Muscle layer of duodenum (tissue), 2 donors: ENCODE measurements around the gene URB2.
"Not testable (repeated sequence)": the region's sequence is repeated elsewhere in the genome, so short reads cannot be mapped to it uniquely, and the experiment has no call there.

Source experiments
- H3K27ac ChIP-seq: one replicate; pipeline ENCODE4 v1.7.0; 2013; ENCODE audit warnings: mild to moderate bottlenecking, low read length
- H3K27me3 ChIP-seq: one replicate; pipeline ENCODE4 v1.7.0; 2013; ENCODE audit warnings: low read depth, mild to moderate bottlenecking, control low read depth, low read length
- H3K36me3 ChIP-seq, 2 donors: one replicate each; pipeline ENCODE4 v1.7.0; 2013; ENCODE audit warnings: low read length in 2 of 2, control low read depth in 1 of 2, mild to moderate bottlenecking in 1 of 2; ENCODE audit not compliant: insufficient read depth in 2 of 2, control insufficient read depth in 1 of 2
- H3K4me1 ChIP-seq, 2 donors: one replicate each; pipeline ENCODE4 v1.7.0; 2013; ENCODE audit warnings: low read length in 2 of 2, mild to moderate bottlenecking in 2 of 2, control low read depth in 1 of 2, moderate library complexity in 1 of 2; ENCODE audit not compliant: insufficient read depth in 2 of 2, control insufficient read depth in 1 of 2
- H3K4me3 ChIP-seq, 2 donors: one replicate each; pipeline ENCODE4 v1.7.0; 2013; ENCODE audit warnings: low read length in 2 of 2, low read depth in 1 of 2, mild to moderate bottlenecking in 1 of 2
- H3K9me3 ChIP-seq, 2 donors: one replicate each; pipeline ENCODE4 v1.7.0; 2013; ENCODE audit warnings: low read length in 2 of 2, control low read depth in 1 of 2, mild to moderate bottlenecking in 1 of 2; ENCODE audit not compliant: control insufficient read depth in 1 of 2
- donor health status: healthy.

The URB2 gene

DNA sequence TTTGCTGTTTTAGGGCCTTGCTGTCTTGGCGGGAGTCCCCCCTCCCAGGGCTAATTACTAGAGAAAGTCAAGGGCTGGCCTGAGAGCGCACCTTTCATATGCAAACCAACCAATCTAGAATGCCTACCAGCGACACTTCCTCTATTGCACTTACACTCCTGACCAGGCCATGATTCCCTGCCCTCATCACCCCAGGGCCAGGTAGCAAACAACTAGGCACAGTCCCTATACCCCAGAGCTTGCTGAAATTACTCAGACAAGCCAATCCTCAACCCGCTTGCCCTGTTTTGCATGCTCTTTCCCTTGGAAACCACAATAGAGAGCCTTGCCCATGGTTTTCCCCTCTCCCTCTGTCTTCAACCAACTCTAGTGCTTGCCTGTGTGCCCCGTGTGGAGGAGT, 70.3 kb downstream of the URB2 start:
- Histone ChIP-seq H3K4me1 (peaks cover 0 to 23% of the 10 kb centered on the region in 2 donors), H3K27ac (no peak overlapping the region), H3K4me3 (no peak overlapping the region), H3K36me3 (no peaks in the 10 kb centered on the region), H3K9me3 (no peaks in the 10 kb centered on the region), H3K27me3 (no peaks in the 10 kb centered on the region)

DNA sequence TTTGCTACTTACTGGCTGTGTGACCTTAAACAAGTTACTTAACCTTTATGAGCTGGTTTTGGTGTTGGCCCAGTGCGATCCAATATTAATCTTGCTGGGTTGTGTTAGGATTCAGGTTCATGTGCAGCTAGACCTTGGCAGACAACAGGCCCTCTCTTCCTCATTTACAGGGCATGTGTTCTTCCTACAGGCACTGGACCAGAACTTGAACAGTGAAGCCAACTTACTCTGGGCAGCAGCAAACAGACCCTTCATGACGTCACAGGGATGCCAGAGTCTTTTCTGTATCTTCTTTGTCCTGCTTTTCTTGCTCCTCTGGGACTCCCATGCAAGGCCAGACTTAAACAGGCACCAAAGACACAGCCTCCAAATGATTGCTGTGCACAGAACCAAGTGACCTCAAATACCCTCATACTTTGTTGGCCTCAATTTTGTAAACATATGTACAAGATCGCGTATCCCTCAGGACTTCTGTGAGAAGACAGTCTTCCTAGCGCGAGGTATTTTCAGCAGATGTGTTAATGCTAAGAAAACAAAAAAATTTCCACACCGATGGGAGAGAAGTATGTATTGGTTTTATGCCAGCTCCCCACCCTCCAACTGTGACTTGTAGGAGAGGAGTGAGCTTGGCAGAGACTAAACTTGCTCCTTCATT, 73.7 kb downstream of the URB2 start:
- no peaks in the 10 kb centered on the region for H3K9me3 ChIP-seq
- H3K27ac ChIP-seq = no peak overlapping the region
- peaks cover 0 to 21% of the 10 kb centered on the region in 2 donors for H3K4me1 ChIP-seq
- H3K36me3 ChIP-seq = no peaks in the 10 kb centered on the region
- no peaks in the 10 kb centered on the region for H3K27me3 ChIP-seq
- no peak overlapping the region for H3K4me3 ChIP-seq

- H3K4me1 ChIP-seq = peaks cover 0 to 17% of the 10 kb centered on the region in 2 donors
- no peak overlapping the region for H3K27ac ChIP-seq
- peaks cover 0 to 2% of the 10 kb centered on the region in 2 donors for H3K9me3 ChIP-seq
- no peaks in the 10 kb centered on the region for H3K27me3 ChIP-seq
- no peaks in the 10 kb centered on the region for H3K36me3 ChIP-seq
- H3K4me3 ChIP-seq = no peak overlapping the region
Measured at GRCh38 chr1:229704157-229704556, 78.1 kb downstream of the URB2 start.

DNA sequence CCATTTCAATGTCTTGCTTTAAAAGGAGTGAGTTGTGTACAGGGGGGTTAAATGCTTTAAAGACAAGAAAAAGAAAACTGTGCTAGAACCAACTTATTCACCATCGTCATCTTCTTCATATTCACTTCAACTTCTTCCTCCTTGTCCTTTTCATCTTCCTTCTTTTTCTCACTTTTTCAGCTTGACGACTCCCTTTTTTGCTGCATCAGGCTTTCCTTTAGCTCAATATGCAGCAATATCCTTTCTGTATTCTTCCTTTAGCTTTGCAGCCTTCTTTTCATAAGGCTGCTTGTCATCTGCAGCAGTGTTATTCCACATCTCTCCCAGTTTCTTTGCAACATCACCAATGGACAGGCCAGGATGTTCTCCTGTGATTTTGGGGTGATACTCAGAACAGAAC, 79.1 kb downstream of the URB2 start:
- H3K4me1 ChIP-seq, H3K27me3 ChIP-seq, H3K9me3 ChIP-seq, H3K36me3 ChIP-seq, H3K4me3 ChIP-seq, H3K27ac ChIP-seq: not testable (repeated sequence)

DNA sequence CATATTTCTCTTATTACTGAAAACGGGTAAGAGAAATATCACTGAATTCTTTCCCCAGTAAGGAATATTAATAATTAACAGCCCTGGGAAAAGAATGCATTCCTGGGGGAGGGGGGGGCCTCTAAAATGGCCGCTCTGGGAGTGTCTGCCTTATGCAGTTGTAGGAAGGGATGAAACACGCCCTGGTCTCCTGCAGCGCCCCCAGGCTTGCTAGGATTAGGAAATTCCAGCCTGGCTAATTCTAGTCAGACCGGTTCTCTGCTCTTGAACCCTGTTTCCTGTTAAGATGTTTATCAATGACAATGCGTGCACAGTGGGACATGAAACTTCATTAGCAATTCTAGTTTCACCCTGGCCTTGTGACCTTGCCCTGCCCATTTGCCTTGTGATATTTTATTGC, 81.1 kb downstream of the URB2 start:
- H3K4me1 ChIP-seq, H3K27ac ChIP-seq, H3K4me3 ChIP-seq, H3K9me3 ChIP-seq, H3K27me3 ChIP-seq, H3K36me3 ChIP-seq: not testable (repeated sequence)

GRCh38 chr1:229709500-229710013, 83.5 kb downstream of the URB2 start:
- Histone ChIP-seq H3K4me1 (no peaks in the 10 kb centered on the region), H3K27ac (no peak overlapping the region), H3K36me3 (no peaks in the 10 kb centered on the region), H3K9me3 (peaks cover 0 to 2% of the 10 kb centered on the region in 2 donors), H3K4me3 (no peak overlapping the region), H3K27me3 (no peaks in the 10 kb centered on the region)
